ENCODE data around the gene KCNQ5.
"Not testable (repeated sequence)": the region's sequence is repeated elsewhere in the genome, so short reads cannot be mapped to it uniquely, and the experiment has no call there.

Gene KCNQ5

DNA sequence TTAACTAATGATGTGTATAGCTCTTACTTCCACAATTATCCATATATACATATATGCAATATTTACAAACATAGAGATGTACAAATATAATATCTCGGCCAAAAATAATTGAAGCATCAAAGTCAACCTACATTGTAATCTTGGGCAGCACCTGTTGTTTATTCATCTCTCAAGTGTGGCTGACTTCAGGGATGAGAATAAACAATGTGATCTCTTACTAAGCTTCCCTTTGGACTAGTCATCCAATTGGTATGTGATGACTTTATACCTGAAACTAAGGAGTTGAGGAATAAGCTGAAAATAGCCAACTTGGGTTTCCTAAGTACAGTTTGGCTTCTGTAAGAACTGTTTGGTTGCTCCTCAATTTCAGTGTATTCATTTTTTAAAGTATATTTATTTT lies 346.8 kb downstream of the KCNQ5 start:
- no peaks in the 10 kb centered on the region for H3K36me3 Mint-ChIP-seq (ENCODE audit: low read depth)
- no peak overlapping the region for H3K27ac Mint-ChIP-seq
- H3K27me3 Mint-ChIP-seq (ENCODE audit: low read depth), result no peaks in the 10 kb centered on the region
- no peak overlapping the region for H3K4me3 Mint-ChIP-seq
- no peaks in the 10 kb centered on the region for H3K9me3 Mint-ChIP-seq
- H3K4me1 Mint-ChIP-seq (ENCODE audit: low read depth), result no peaks in the 10 kb centered on the region

DNA sequence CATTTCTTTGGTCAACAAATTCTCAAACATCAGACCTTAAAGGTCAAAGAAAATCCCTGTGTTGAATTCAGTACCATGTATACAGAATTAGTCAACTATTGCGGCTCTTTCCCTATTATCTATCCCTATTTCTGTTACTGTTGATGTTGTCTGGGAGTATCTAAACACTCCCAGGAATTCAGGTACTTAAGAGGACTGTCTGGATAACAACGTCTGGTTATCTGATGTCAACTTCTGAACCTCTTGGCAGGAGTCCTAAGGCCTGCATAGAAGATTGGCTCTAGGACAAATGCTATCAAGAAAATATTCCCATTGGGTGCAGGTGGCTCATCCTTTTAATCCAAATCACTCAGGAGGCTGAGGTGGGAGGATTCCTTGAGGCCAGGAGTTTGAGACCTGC lies 347.8 kb downstream of the KCNQ5 start:
- H3K27ac Mint-ChIP-seq, result no peak overlapping the region
- no peaks in the 10 kb centered on the region for H3K4me1 Mint-ChIP-seq (ENCODE audit: low read depth)
- H3K9me3 Mint-ChIP-seq, result no peaks in the 10 kb centered on the region
- H3K4me3 Mint-ChIP-seq, result no peak overlapping the region
- no peaks in the 10 kb centered on the region for H3K27me3 Mint-ChIP-seq (ENCODE audit: low read depth)
- H3K36me3 Mint-ChIP-seq (ENCODE audit: low read depth), result no peaks in the 10 kb centered on the region

- H3K27me3 Mint-ChIP-seq (ENCODE audit: low read depth), result no peaks in the 10 kb centered on the region
- H3K9me3 Mint-ChIP-seq, result no peaks in the 10 kb centered on the region
- H3K4me3 Mint-ChIP-seq, result no peak overlapping the region
- H3K4me1 Mint-ChIP-seq (ENCODE audit: low read depth), result peaks cover 4% of the 10 kb centered on the region
- no peaks in the 10 kb centered on the region for H3K36me3 Mint-ChIP-seq (ENCODE audit: low read depth)
- H3K27ac Mint-ChIP-seq, result no peak overlapping the region
Measured at GRCh38 chr6:72972579-72972978, 350.7 kb downstream of the KCNQ5 start.

- H3K36me3 Mint-ChIP-seq (ENCODE audit: low read depth), result no peaks in the 10 kb centered on the region
- no peak overlapping the region for H3K27ac Mint-ChIP-seq
- peaks cover 4% of the 10 kb centered on the region for H3K4me1 Mint-ChIP-seq (ENCODE audit: low read depth)
- H3K27me3 Mint-ChIP-seq (ENCODE audit: low read depth), result no peaks in the 10 kb centered on the region
- no peak overlapping the region for H3K4me3 Mint-ChIP-seq
- H3K9me3 Mint-ChIP-seq, result no peaks in the 10 kb centered on the region
Measured at GRCh38 chr6:72974276-72974675, 352.4 kb downstream of the KCNQ5 start.

DNA sequence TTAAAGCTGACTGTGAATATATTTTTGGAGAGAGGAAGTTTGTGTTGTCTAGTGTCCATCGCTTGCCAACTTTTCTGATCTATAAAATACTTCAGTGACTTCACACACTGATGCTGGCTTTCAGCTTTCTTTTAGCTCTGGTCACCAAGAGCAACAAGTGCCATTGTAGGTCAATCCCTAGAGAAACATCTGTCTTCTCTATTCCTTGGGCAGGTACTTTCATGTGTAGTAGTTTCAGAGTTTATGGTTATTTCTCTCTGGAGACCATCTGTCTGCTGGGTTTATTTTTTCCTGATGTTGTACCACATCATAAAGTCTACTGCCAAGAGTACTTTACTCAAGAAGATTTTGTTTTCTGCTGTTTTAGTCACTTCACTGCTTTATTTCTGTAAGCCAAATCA lies 353.5 kb downstream of the KCNQ5 start:
- no peak overlapping the region for H3K27ac Mint-ChIP-seq
- H3K27me3 Mint-ChIP-seq (ENCODE audit: low read depth), result no peaks in the 10 kb centered on the region
- H3K4me1 Mint-ChIP-seq (ENCODE audit: low read depth), result peaks cover 4% of the 10 kb centered on the region
- no peak overlapping the region for H3K4me3 Mint-ChIP-seq
- peaks cover 2% of the 10 kb centered on the region for H3K9me3 Mint-ChIP-seq
- H3K36me3 Mint-ChIP-seq (ENCODE audit: low read depth), result no peaks in the 10 kb centered on the region

DNA sequence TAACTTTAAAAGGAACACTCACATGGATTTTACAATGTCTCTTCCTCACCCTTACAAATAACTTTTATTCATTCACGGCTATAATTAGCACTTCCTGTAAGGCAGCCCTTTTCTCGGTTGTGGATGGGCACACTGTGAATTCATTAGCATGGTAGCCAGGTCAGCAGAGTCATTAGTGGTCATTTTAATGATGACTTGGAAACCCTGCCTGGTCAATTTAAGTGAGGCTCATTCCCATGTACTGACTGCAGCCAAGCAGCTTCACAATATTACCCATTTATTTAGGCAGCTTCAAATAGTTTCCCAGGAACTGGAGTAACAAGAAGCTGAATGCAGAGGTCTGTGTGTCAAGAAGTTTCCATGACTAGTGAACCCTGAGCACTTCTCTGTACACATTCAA lies 354.6 kb downstream of the KCNQ5 start:
- Mint-ChIP-seq H3K36me3 (ENCODE audit: low read depth) (no peaks in the 10 kb centered on the region), H3K27me3 (ENCODE audit: low read depth) (no peaks in the 10 kb centered on the region), H3K4me3 (no peak overlapping the region), H3K9me3 (peaks cover 5% of the 10 kb centered on the region), H3K27ac (no peak overlapping the region), H3K4me1 (ENCODE audit: low read depth) (peaks cover 4% of the 10 kb centered on the region)

GRCh38 chr6:72977114-72977513 lies 355.2 kb downstream of the KCNQ5 start:
- no peaks in the 10 kb centered on the region for H3K27me3 Mint-ChIP-seq (ENCODE audit: low read depth)
- H3K9me3 Mint-ChIP-seq, result peaks cover 5% of the 10 kb centered on the region
- no peak overlapping the region for H3K27ac Mint-ChIP-seq
- H3K36me3 Mint-ChIP-seq (ENCODE audit: low read depth), result no peaks in the 10 kb centered on the region
- H3K4me3 Mint-ChIP-seq, result no peak overlapping the region
- H3K4me1 Mint-ChIP-seq (ENCODE audit: low read depth), result peaks cover 4% of the 10 kb centered on the region

DNA sequence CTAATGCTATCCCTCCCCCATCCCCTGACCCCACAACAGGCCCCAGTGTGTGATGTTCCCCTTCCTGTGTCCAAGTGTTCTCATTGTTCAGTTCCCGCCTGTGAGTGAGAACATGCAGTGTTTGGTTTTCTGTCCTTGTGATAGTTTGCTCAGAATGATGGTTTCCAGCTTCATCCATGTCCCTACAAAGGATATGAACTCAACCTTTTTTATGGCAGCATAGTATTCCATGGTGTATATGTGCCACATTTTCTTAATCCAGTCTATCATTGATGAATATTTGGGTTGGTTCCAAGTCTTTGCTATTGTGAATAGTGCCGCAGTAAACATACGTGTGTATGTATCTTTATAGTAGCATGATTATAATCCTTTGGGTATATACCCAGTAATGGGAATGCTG lies 356.9 kb downstream of the KCNQ5 start:
- H3K9me3 Mint-ChIP-seq; H3K4me1 Mint-ChIP-seq (ENCODE audit: low read depth); H3K4me3 Mint-ChIP-seq; H3K27me3 Mint-ChIP-seq (ENCODE audit: low read depth); H3K36me3 Mint-ChIP-seq (ENCODE audit: low read depth); H3K27ac Mint-ChIP-seq: not testable (repeated sequence)

DNA sequence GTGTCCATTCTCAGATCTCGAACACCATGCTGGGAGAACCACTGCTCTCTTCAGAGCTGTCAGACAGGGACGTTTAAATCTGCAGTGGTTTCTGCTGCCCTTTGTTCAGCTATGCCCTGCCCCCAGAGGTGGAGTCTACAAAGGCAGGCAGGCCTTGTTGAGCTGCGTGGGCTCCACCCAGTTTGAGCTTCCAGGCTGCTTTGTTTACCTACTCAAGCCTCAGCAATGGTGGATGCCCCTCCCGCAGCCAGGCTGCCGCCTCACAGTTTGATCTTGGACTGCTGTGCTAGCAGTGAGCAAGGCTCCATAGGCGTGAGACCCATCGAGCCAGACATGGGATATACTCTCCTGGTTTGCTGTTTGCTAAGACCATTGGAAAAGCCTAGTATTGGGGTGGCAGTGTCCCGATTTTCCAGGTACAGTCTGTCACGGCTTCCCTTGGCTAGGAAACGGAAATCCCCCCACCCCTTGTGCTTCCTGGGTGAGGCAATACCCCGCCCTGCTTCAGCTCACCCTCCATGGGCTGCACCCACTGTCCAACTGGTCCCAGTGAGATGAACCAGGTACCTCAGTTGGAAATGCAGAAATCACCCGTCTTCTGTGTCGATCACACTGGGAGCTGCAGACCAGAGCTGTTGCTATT lies 362.4 kb downstream of the KCNQ5 start:
- not testable (repeated sequence) for H3K27ac Mint-ChIP-seq; H3K36me3 Mint-ChIP-seq (ENCODE audit: low read depth); H3K27me3 Mint-ChIP-seq (ENCODE audit: low read depth); H3K4me1 Mint-ChIP-seq (ENCODE audit: low read depth); H3K4me3 Mint-ChIP-seq
- H3K9me3 Mint-ChIP-seq, result peaks cover 31% of the 10 kb centered on the region

GRCh38 chr6:72984981-72985665 lies 363.3 kb downstream of the KCNQ5 start:
- no peak overlapping the region for H3K4me3 Mint-ChIP-seq
- peaks cover 30% of the 10 kb centered on the region for H3K9me3 Mint-ChIP-seq
- peaks cover 3% of the 10 kb centered on the region for H3K36me3 Mint-ChIP-seq (ENCODE audit: low read depth)
- no peaks in the 10 kb centered on the region for H3K4me1 Mint-ChIP-seq (ENCODE audit: low read depth)
- no peaks in the 10 kb centered on the region for H3K27me3 Mint-ChIP-seq (ENCODE audit: low read depth)
- H3K27ac Mint-ChIP-seq, result no peak overlapping the region

DNA sequence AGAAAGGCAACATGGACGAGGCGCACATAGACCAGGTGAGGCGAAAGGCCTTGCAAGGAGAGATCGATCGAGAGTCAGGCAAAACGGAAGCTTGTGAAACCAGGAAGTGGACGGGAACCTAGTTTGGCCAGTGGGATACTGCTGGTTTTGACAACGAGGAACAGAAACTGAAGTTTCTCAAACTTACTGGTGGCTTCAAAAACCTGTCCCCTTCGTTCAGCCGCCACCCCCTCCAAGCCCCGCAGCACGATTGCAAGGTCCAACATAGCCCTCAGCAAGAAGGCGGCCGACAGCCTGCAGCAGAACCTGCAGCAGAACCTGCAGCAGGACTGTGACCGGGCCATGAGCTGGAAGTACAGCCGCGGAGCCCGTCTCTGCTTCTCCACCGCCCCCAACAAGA lies 365.4 kb downstream of the KCNQ5 start:
- Mint-ChIP-seq H3K9me3 (peaks cover 26% of the 10 kb centered on the region), H3K27ac (no peak overlapping the region), H3K4me1 (ENCODE audit: low read depth) (no peaks in the 10 kb centered on the region), H3K27me3 (ENCODE audit: low read depth) (no peaks in the 10 kb centered on the region), H3K4me3 (no peak overlapping the region), H3K36me3 (ENCODE audit: low read depth) (peaks cover 3% of the 10 kb centered on the region)

DNA sequence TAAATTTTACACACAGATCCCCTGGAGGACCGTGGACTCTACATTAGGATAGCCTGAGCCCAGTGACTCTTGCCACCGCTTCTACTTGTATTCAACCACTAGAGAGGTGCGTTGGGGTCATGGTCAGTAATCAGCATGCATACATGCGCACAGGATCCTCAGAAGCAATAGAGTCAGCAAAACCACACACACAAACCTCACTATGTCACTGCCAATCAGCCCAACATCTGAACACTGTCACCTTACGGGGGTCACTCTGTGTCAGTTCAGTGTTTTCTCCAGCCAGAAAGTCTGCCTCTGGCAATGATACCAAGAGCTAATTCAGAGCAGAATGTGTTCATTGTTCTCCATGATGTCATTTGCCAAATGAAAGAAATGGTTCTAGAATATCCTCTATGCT lies 378.1 kb downstream of the KCNQ5 start:
- H3K27ac Mint-ChIP-seq, result no peak overlapping the region
- no peaks in the 10 kb centered on the region for H3K36me3 Mint-ChIP-seq (ENCODE audit: low read depth)

GRCh38 chr6:73000460-73000859 lies 378.6 kb downstream of the KCNQ5 start:
- Mint-ChIP-seq H3K4me1 (ENCODE audit: low read depth) (no peaks in the 10 kb centered on the region), H3K9me3 (no peaks in the 10 kb centered on the region), H3K27me3 (ENCODE audit: low read depth) (no peaks in the 10 kb centered on the region), H3K27ac (no peak overlapping the region), H3K4me3 (no peak overlapping the region), H3K36me3 (ENCODE audit: low read depth) (no peaks in the 10 kb centered on the region)

More for the DNA sequence above, 378.1 kb downstream of the KCNQ5 start:
- Mint-ChIP-seq H3K4me1 (ENCODE audit: low read depth) (no peaks in the 10 kb centered on the region), H3K9me3 (no peaks in the 10 kb centered on the region), H3K4me3 (no peak overlapping the region), H3K27me3 (ENCODE audit: low read depth) (no peaks in the 10 kb centered on the region)

- Mint-ChIP-seq H3K27me3 (ENCODE audit: low read depth) (no peaks in the 10 kb centered on the region), H3K9me3 (no peaks in the 10 kb centered on the region), H3K27ac (no peak overlapping the region), H3K4me3 (no peak overlapping the region), H3K4me1 (ENCODE audit: low read depth) (no peaks in the 10 kb centered on the region), H3K36me3 (ENCODE audit: low read depth) (no peaks in the 10 kb centered on the region)
Measured at GRCh38 chr6:73002588-73002987, 380.7 kb downstream of the KCNQ5 start.

- Mint-ChIP-seq H3K27ac (no peak overlapping the region), H3K9me3 (no peaks in the 10 kb centered on the region), H3K27me3 (ENCODE audit: low read depth) (no peaks in the 10 kb centered on the region), H3K36me3 (ENCODE audit: low read depth) (no peaks in the 10 kb centered on the region), H3K4me1 (ENCODE audit: low read depth) (no peaks in the 10 kb centered on the region), H3K4me3 (no peak overlapping the region)
Measured at GRCh38 chr6:73003302-73003701, 381.4 kb downstream of the KCNQ5 start.
